ENCODE data around the gene KLK2. TPM values are rescaled to one million over a fixed set of nuclear protein-coding genes. Genes with fewer than 3 reads are reported as not detected.

The KLK2 gene
- total and polyA plus RNA-seq, 2 of the 4 experiments (the other 2 are of a cell fraction) = not detected

DNA sequence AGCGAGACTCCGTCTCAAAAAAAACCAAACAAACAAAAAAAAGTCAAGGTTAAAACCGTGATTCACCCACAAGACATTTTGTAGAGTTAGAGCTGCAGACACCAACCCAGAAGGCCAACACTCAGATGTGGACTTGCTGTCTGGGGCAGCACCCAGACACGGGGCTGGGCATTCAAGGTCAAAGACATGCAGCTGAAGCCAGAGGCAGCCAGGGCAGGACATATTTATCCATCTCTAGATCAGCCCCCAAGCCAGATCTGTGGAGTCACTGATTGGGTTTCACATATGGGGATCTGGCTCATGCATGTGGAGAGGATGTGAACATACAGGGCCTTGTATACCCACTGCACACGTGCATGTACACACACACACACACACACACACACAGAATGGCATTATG is 43.4 kb upstream of the KLK2 start:
- CTCF ChIA-PET = no interaction called here
- POLR2A ChIA-PET (ENCODE audit: unreplicated experiment) = no interaction called here
- BruUV-seq (replicated peaks) = no TSS peak

More for the DNA sequence above, 43.4 kb upstream of the KLK2 start:
- Histone ChIP-seq H2BK5ac (ENCODE audit: low read depth, low read length, poor library complexity, severe bottlenecking) (no peak overlapping the region), H2BK15ac (ENCODE audit: low read depth, low read length) (no peak overlapping the region), H4K5ac (ENCODE audit: low read depth, low read length) (no peak overlapping the region), H3K4me2 (ENCODE audit: low read depth, low read length) (no peak overlapping the region), H3K23ac (ENCODE audit: low read depth, low read length) (no peak overlapping the region), H3K4me1 (ENCODE audit: control insufficient read depth, insufficient read depth, low read length) (no peaks in the 10 kb centered on the region), H3K4ac (ENCODE audit: low read depth, low read length) (no peak overlapping the region), H3K36me3 (ENCODE audit: control insufficient read depth, insufficient read depth, low read length) (no peaks in the 10 kb centered on the region), H2AFZ (replicated peaks; ENCODE audit: low read length, poor library complexity) (no peak overlapping the region), H3K9me3 (ENCODE audit: control insufficient read depth, insufficient read depth, low read length) (no peaks in the 10 kb centered on the region), H2AK5ac (ENCODE audit: low read depth, low read length) (no peak overlapping the region), H3K27me3 (ENCODE audit: control insufficient read depth, insufficient read depth, low read length) (peaks cover 1% of the 10 kb centered on the region; the same call in 1 of the 2 replicates), H3K9me1 (ENCODE audit: insufficient read depth, low read length) (no peaks in the 10 kb centered on the region), H3K56ac (ENCODE audit: extremely low read depth, insufficient read depth, low read length) (no peak overlapping the region), H3K18ac (ENCODE audit: low read depth, low read length) (no peak overlapping the region), H4K20me1 (ENCODE audit: insufficient read depth, low read length) (no peaks in the 10 kb centered on the region), H2BK120ac (ENCODE audit: low read depth, low read length) (no peak overlapping the region), H4K91ac (ENCODE audit: insufficient read depth, low read depth, low read length) (no peak overlapping the region), H3K4me3 (ENCODE audit: insufficient read depth, low read depth, low read length) (no peak overlapping the region), H3K14ac (replicated peaks; ENCODE audit: low read depth, low read length) (no peak overlapping the region), H3K9ac (ENCODE audit: low read depth, low read length) (no peak overlapping the region), H2BK20ac (ENCODE audit: low read depth, low read length) (no peak overlapping the region), H4K8ac (ENCODE audit: low read depth in 2 of 2, low read length in 2 of 2) (no peak overlapping the region), H3K79me1 (ENCODE audit: low read depth in 1 of 2, low read length in 2 of 2) (no peaks in the 10 kb centered on the region), H2AK9ac (replicated peaks; ENCODE audit: low read depth, low read length, poor library complexity) (no peak overlapping the region), H3K27ac (ENCODE audit: insufficient read depth, low read length) (no peak overlapping the region)
- dilution Hi-C loops (cut with HindIII; ENCODE audit: low sequenced_read_pairs, unreplicated experiment) = no loop called here
- DNase-seq (no peak), ATAC-seq (ENCODE audit: low read depth) (no peak)
- TF ChIP-seq ELK1 (IDR thresholded peaks at IDR 0.05; ENCODE audit: borderline replicate concordance, low read depth, low read length) = no peak
- no peak for TF ChIP-seq FOS (IDR thresholded peaks at IDR 0.05; ENCODE audit: low read depth, low read length)
- TF ChIP-seq NFE2L2 (IDR thresholded peaks at IDR 0.05; ENCODE audit: low read depth, low read length) = no peak
- no peak for TF ChIP-seq BHLHE40 (IDR thresholded peaks at IDR 0.05; ENCODE audit: low read depth, low read length)
- no peak for TF ChIP-seq CHD1 (IDR thresholded peaks at IDR 0.05; ENCODE audit: low read depth, low read length)
- TF ChIP-seq MXI1 (IDR thresholded peaks at IDR 0.05; ENCODE audit: borderline replicate concordance, low read depth, low read length) = no peak
- no peak for TF ChIP-seq CEBPB (IDR thresholded peaks at IDR 0.05; ENCODE audit: low read depth, low read length)
- no CpG with 5 or more reads among the region's 5 CpGs for WGBS, 2 experiments (ENCODE audit: extremely low coverage in 2 of 2, insufficient read length in 1 of 2)
- in situ Hi-C loops (cut with MboI; ENCODE audit: low sequenced_read_pairs) = no loop called here
- intact Hi-C loops (cut with micrococcal nuclease) = no loop called here
